Hippocampal formation (tissue), 2 donors: ENCODE measurements around the gene SLC26A2.

Experiments
- DNase-seq, 2 donors: peaks; one replicate each; lab custom pipeline; 2025; lab: John Stamatoyannopoulos, UW

SLC26A2 gene

GRCh38 chr5:150035139-150035895 lies 74.8 kb downstream of the SLC26A2 start:
- DNase-seq = no peak

DNA sequence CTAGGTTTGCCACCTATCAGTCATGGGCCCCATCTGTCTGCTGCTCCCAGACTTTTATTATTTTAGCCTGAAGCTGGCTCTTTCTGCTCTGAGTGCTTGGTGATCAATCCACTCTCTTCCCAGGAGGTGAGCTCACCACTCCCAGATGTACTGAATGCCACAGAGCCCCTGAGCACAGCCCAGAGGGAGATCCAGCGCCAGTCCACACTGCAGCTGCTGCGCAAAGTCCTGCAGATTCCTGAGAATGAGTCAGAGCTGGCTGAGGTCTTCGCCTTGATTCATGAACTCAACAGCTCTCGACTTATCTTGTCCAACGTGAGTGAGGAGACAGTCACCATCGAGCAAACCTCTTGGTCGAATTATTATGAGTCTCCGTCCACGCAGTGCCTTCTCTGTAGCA lies 76.0 kb downstream of the SLC26A2 start:
- no peak for DNase-seq
